SK-N-SH (cell line): ENCODE results near the gene OBSCN. TPM values are rescaled to one million over a fixed set of nuclear protein-coding genes. Genes with fewer than 3 reads are reported as not detected.

Experiments
- CTCF ChIA-PET: fragments of 300-600, 350-600 bp; formaldehyde crosslinking; extraction: SDS; loops from one replicate; lab custom pipeline; 2021; lab: Yijun Ruan, JAX
- POLR2A ChIA-PET: fragments of 350-600 bp; sonication (Branson Sonifier 250); formaldehyde crosslinking; extraction: SDS; loops from one replicate; lab custom pipeline; 2020; ENCODE audit warnings: antibody characterized with exemption, inconsistent platforms; lab: Yijun Ruan, JAX
- DNase-seq: peaks from one replicate; pipeline ENCODE4 v3.0.0; 2012
- H2AFZ ChIP-seq: fragments of 200-600 bp; sonication (generic); 2 replicates; pipeline ENCODE4 v1.8.1; 2016; ENCODE audit warnings: antibody characterized with exemption, mild to moderate bottlenecking, low read depth
- H3F3A ChIP-seq: fragments of 200-600 bp; sonication (generic); replicated peaks from 2 replicates; pipeline ENCODE3; 2016; ENCODE audit warnings: antibody characterized with exemption, mild to moderate bottlenecking; ENCODE audit not compliant: insufficient read depth
- H3K27ac ChIP-seq, 2 experiments: fragments of 200-500 bp in 1 of 2; fragments of 200-600 bp in 1 of 2; sonication (Bioruptor generic) in 1 of 2; sonication (generic), shearing (Covaris generic) in 1 of 2; 2 replicates each; pipeline versions ENCODE4 v1.5.1 to v1.6.1; 2014 to 2016; ENCODE audit warnings: low read depth in 2 of 2, inconsistent platforms in 1 of 2, low read length in 1 of 2, mild to moderate bottlenecking in 1 of 2, mixed read lengths in 1 of 2
- H3K27me3 ChIP-seq: fragments of 200-600 bp; sonication (generic), shearing (Covaris generic); 2 replicates; pipeline ENCODE4 v1.6.1; 2016; ENCODE audit warnings: mixed run types; ENCODE audit not compliant: insufficient read depth
- H3K36me3 ChIP-seq, 2 experiments: fragments of 200-500 bp in 1 of 2; fragments of 200-600 bp in 1 of 2; sonication (Bioruptor generic) in 1 of 2; sonication (generic) in 1 of 2; replicated peaks in 1 of 2; 2 replicates each; pipeline versions ENCODE3 to v1.5.1; 2014 to 2016; ENCODE audit warnings: low read length in 1 of 2, mild to moderate bottlenecking in 1 of 2; ENCODE audit not compliant: insufficient read depth in 2 of 2, control insufficient read depth in 1 of 2
- H3K4me1 ChIP-seq, 2 experiments: fragments of 200-500 bp in 1 of 2; fragments of 200-600 bp in 1 of 2; sonication (Bioruptor generic) in 1 of 2; sonication (generic), shearing (Covaris generic) in 1 of 2; 2 replicates each; pipeline versions ENCODE4 v1.5.1 to v1.6.1; 2014 to 2016; ENCODE audit warnings: low read depth in 1 of 2, low read length in 1 of 2, mixed run types in 1 of 2; ENCODE audit not compliant: insufficient read depth in 2 of 2, control insufficient read depth in 1 of 2
- H3K4me2 ChIP-seq: fragments of 200-600 bp; sonication (generic), shearing (Covaris generic); 2 replicates; pipeline ENCODE4 v1.6.1; 2017; ENCODE audit warnings: mixed run types
- H3K4me3 ChIP-seq, 2 experiments: fragments of 200-500 bp in 1 of 2; fragments of 200-600 bp in 1 of 2; sonication (Bioruptor generic) in 1 of 2; sonication (generic), shearing (Covaris generic) in 1 of 2; 2 replicates each; pipeline versions ENCODE4 v1.5.1 to v1.8.1; 2014 to 2016; ENCODE audit warnings: low read depth in 2 of 2, inconsistent platforms in 1 of 2, low read length in 1 of 2, mild to moderate bottlenecking in 1 of 2, mixed read lengths in 1 of 2, moderate library complexity in 1 of 2
- H3K79me2 ChIP-seq: fragments of 200-600 bp; sonication (generic); 2 replicates; pipeline ENCODE4 v1.8.1; 2017; ENCODE audit warnings: mild to moderate bottlenecking; ENCODE audit not compliant: insufficient read depth
- H3K9ac ChIP-seq: fragments of 200-600 bp; sonication (generic); 2 replicates; pipeline ENCODE4 v1.6.1; 2017; ENCODE audit warnings: mixed run types
- H3K9me2 ChIP-seq: fragments of 200-600 bp; sonication (generic); 2 replicates; pipeline ENCODE4 v1.6.1; 2017; ENCODE audit warnings: mixed run types
- H3K9me3 ChIP-seq: fragments of 200-600 bp; sonication (generic); 2 replicates; pipeline ENCODE4 v1.6.1; 2017; ENCODE audit warnings: mixed run types, mild to moderate bottlenecking, moderate library complexity
- H4K20me1 ChIP-seq: fragments of 200-600 bp; sonication (generic); 2 replicates; pipeline ENCODE4 v1.6.1; 2017; ENCODE audit warnings: mild to moderate bottlenecking, mixed run types; ENCODE audit not compliant: insufficient read depth
- EP300 ChIP-seq, 2 experiments: IDR thresholded peaks; 2 replicates each; pipeline versions ENCODE4 v1.4.0 to v1.6.1; 2012; ENCODE audit warnings: borderline replicate concordance in 1 of 2, low read depth in 1 of 2, low read length in 1 of 2
- FOXM1 ChIP-seq: IDR thresholded peaks from 2 replicates; pipeline ENCODE4 v1.4.0; 2012; ENCODE audit warnings: low read depth, mild to moderate bottlenecking
- GABPA ChIP-seq: IDR thresholded peaks from 2 replicates; pipeline ENCODE4 v1.4.0; 2012; ENCODE audit warnings: low read depth, mild to moderate bottlenecking
- MXI1 ChIP-seq: IDR thresholded peaks from 2 replicates; pipeline ENCODE4 v1.6.1; 2012; ENCODE audit warnings: mild to moderate bottlenecking, low read depth, low read length, improper control_type of control experiment
- RAD21 ChIP-seq: IDR thresholded peaks from 2 replicates; pipeline ENCODE4 v1.6.1; 2012; ENCODE audit warnings: mild to moderate bottlenecking, low read length
- SMC3 ChIP-seq: IDR thresholded peaks from 2 replicates; pipeline ENCODE4 v1.6.1; 2012; ENCODE audit warnings: low read depth, low read length, improper control_type of control experiment
- TCF12 ChIP-seq: IDR thresholded peaks from 2 replicates; pipeline ENCODE4 v1.4.0; 2012
- WGBS: methylation state at CpG from one replicate; pipeline ENCODE4 v1.1.6; 2017; ENCODE audit warnings: low lambda C conversion rate; 5-methylcytosine and 5-hydroxymethylcytosine counted together
- polyA plus RNA-seq, 3 experiments: library from polyadenylated mRNA; depleted of rRNA; stranded (reverse); fragments of >200 nt; gene quantifications; 2 replicates each; pipeline ENCODE4 v1.2.3, GENCODE V29; 2012
- TF ChIP-seq, protein P1 (sequence below): IDR thresholded peaks from 2 replicates; pipeline ENCODE4 v1.4.0; 2012; ENCODE audit warnings: low read depth, borderline replicate concordance
- TF ChIP-seq, protein P2 (sequence below): IDR thresholded peaks from 2 replicates; pipeline ENCODE4 v1.4.0; 2012; ENCODE audit warnings: low read depth
- TF ChIP-seq, protein P3 (sequence below): fragments of 200-600 bp; sonication (generic); IDR thresholded peaks from 2 replicates; pipeline ENCODE4 v1.6.1; 2017; ENCODE audit warnings: antibody characterized with exemption, mild to moderate bottlenecking, moderate library complexity
- TF ChIP-seq, protein P4 (sequence below): fragments of 150-350 bp; IDR thresholded peaks from 2 replicates; pipeline ENCODE4 v1.6.1; 2016; ENCODE audit warnings: mild to moderate bottlenecking, low read depth, low read length
- TF ChIP-seq, protein P5 (sequence below): IDR thresholded peaks from 2 replicates; pipeline ENCODE4 v1.4.0; 2012; ENCODE audit warnings: low read depth, borderline replicate concordance

The OBSCN gene
- polyA plus RNA-seq, 1 of the 3 experiments (the other 2 are of a cell fraction) = 4.0 TPM

DNA sequence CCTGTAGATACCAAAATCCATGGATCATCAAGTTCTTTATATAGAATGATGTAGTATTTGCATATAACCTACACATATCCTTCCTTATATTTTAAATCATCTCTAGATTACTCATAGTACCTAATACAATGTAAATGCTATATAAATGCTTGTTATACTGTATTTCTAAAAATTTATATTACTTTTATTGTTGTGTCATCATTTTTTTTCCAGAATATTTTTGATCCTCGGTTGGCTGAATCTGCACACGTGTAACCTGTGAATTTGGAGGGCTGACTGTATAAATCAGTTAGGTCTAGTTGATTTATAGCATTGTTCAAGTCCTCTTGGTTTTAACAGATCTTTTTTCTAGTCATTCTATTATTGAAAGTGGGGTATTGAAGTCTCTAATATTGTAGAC lies 23.3 kb downstream of the OBSCN start:
- Histone ChIP-seq H3F3A (no peaks in the 10 kb centered on the region), H3K4me3 (no peak overlapping the region), H2AFZ (no peak overlapping the region), H3K9me2 (no peaks in the 10 kb centered on the region), H3K4me1 (no peaks in the 10 kb centered on the region), H4K20me1 (no peaks in the 10 kb centered on the region), H3K27ac (no peak overlapping the region), H3K27me3 (no peaks in the 10 kb centered on the region), H3K79me2 (no peaks in the 10 kb centered on the region), H3K36me3 (peaks cover 4% of the 10 kb centered on the region in 2 experiments), H3K9me3 (no peaks in the 10 kb centered on the region), H3K4me2 (no peak overlapping the region), H3K9ac (no peak overlapping the region)
- TF ChIP-seq, protein P1, sequence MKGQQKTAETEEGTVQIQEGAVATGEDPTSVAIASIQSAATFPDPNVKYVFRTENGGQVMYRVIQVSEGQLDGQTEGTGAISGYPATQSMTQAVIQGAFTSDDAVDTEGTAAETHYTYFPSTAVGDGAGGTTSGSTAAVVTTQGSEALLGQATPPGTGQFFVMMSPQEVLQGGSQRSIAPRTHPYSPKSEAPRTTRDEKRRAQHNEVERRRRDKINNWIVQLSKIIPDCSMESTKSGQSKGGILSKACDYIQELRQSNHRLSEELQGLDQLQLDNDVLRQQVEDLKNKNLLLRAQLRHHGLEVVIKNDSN = no peak
- TF ChIP-seq MXI1 (no peak), TCF12 (no peak), GABPA (no peak), SMC3 (no peak)
- TF ChIP-seq, protein P2, sequence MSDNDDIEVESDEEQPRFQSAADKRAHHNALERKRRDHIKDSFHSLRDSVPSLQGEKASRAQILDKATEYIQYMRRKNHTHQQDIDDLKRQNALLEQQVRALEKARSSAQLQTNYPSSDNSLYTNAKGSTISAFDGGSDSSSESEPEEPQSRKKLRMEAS = no peak
- TF ChIP-seq, protein P3, sequence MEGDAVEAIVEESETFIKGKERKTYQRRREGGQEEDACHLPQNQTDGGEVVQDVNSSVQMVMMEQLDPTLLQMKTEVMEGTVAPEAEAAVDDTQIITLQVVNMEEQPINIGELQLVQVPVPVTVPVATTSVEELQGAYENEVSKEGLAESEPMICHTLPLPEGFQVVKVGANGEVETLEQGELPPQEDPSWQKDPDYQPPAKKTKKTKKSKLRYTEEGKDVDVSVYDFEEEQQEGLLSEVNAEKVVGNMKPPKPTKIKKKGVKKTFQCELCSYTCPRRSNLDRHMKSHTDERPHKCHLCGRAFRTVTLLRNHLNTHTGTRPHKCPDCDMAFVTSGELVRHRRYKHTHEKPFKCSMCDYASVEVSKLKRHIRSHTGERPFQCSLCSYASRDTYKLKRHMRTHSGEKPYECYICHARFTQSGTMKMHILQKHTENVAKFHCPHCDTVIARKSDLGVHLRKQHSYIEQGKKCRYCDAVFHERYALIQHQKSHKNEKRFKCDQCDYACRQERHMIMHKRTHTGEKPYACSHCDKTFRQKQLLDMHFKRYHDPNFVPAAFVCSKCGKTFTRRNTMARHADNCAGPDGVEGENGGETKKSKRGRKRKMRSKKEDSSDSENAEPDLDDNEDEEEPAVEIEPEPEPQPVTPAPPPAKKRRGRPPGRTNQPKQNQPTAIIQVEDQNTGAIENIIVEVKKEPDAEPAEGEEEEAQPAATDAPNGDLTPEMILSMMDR = no peak
- TF ChIP-seq, protein P4, sequence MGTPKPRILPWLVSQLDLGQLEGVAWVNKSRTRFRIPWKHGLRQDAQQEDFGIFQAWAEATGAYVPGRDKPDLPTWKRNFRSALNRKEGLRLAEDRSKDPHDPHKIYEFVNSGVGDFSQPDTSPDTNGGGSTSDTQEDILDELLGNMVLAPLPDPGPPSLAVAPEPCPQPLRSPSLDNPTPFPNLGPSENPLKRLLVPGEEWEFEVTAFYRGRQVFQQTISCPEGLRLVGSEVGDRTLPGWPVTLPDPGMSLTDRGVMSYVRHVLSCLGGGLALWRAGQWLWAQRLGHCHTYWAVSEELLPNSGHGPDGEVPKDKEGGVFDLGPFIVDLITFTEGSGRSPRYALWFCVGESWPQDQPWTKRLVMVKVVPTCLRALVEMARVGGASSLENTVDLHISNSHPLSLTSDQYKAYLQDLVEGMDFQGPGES = no peak
- no peak for DNase-seq
- ChIA-PET POLR2A (no interaction called here), CTCF (no interaction called here)
- WGBS = 72% methylated on average over 2 of the region's 2 CpGs

DNA sequence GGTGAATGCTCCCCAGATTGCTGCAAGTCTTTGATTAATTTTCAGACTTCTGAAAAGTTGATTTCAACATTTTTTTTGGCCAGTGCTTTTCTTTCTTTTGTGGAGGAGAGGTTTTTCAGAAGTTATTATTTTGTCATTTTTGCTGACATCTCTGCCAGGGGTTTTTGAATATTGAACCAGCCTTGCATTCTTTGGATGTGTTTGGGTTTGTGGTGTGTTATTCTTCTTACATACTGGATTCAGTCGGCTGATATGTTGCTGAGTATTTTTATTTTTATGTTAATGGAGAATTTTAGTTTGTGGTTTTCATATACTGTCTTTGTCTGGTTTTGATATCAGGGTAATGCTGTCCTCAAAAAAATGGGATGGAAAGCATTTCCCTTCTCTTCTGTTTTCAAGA lies 25.3 kb downstream of the OBSCN start:
- no peaks in the 10 kb centered on the region for H4K20me1 ChIP-seq
- TF ChIP-seq FOXM1 (no peak), EP300 (IDR thresholded peaks at IDR 0.05; ENCODE audit: borderline replicate concordance in 1 of 2, low read depth in 1 of 2, low read length in 1 of 2) (no peak), GABPA (no peak), RAD21 (no peak)
- TF ChIP-seq, protein P2 = no peak
- TF ChIP-seq, protein P4 = no peak
- TF ChIP-seq, protein P5, sequence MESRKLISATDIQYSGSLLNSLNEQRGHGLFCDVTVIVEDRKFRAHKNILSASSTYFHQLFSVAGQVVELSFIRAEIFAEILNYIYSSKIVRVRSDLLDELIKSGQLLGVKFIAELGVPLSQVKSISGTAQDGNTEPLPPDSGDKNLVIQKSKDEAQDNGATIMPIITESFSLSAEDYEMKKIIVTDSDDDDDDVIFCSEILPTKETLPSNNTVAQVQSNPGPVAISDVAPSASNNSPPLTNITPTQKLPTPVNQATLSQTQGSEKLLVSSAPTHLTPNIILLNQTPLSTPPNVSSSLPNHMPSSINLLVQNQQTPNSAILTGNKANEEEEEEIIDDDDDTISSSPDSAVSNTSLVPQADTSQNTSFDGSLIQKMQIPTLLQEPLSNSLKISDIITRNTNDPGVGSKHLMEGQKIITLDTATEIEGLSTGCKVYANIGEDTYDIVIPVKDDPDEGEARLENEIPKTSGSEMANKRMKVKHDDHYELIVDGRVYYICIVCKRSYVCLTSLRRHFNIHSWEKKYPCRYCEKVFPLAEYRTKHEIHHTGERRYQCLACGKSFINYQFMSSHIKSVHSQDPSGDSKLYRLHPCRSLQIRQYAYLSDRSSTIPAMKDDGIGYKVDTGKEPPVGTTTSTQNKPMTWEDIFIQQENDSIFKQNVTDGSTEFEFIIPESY = no peak
- DNase-seq = no peak
- H3K4me2 ChIP-seq = no peak overlapping the region
- no peak overlapping the region; a peak in 1 of 4 replicates for H3K4me3 ChIP-seq
- H3K9ac ChIP-seq = no peak overlapping the region
- ChIA-PET CTCF (interaction anchor here (1.4 kb wide), 1 partner anchor 8 kb away, joined by 3 read pairs; no protein-coding TSS in a partner anchor), POLR2A (no interaction called here)
- no peaks in the 10 kb centered on the region for H3K9me3 ChIP-seq
- H2AFZ ChIP-seq = no peak overlapping the region
- no peaks in the 10 kb centered on the region for H3K4me1 ChIP-seq
- 81% methylated on average over 1 of the region's 1 CpG for WGBS
- H3K27me3 ChIP-seq = no peaks in the 10 kb centered on the region
- H3K9me2 ChIP-seq = no peaks in the 10 kb centered on the region
- no peaks in the 10 kb centered on the region for H3K79me2 ChIP-seq
- no peaks in the 10 kb centered on the region for H3F3A ChIP-seq
- H3K27ac ChIP-seq = no peak overlapping the region
- peaks cover 4% of the 10 kb centered on the region in 2 experiments for H3K36me3 ChIP-seq
